HPDE6-E6E7 (cell line): ENCODE data around the gene ESR1.

Experiments used
- DNase-seq: peaks from one replicate; pipeline ENCODE4 v3.0.0; 2011; ENCODE audit warnings: missing footprints; ENCODE audit errors: extremely low spot score

Gene ESR1

DNA sequence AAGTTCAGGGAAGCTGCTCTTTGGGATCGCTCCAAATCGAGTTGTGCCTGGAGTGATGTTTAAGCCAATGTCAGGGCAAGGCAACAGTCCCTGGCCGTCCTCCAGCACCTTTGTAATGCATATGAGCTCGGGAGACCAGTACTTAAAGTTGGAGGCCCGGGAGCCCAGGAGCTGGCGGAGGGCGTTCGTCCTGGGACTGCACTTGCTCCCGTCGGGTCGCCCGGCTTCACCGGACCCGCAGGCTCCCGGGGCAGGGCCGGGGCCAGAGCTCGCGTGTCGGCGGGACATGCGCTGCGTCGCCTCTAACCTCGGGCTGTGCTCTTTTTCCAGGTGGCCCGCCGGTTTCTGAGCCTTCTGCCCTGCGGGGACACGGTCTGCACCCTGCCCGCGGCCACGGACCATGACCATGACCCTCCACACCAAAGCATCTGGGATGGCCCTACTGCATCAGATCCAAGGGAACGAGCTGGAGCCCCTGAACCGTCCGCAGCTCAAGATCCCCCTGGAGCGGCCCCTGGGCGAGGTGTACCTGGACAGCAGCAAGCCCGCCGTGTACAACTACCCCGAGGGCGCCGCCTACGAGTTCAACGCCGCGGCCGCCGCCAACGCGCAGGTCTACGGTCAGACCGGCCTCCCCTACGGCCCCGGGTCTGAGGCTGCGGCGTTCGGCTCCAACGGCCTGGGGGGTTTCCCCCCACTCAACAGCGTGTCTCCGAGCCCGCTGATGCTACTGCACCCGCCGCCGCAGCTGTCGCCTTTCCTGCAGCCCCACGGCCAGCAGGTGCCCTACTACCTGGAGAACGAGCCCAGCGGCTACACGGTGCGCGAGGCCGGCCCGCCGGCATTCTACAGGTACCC, at the start of gene ESR1:
Gene ESR1, plus strand, starts transcription at position 170 of the 858 bp plus-strand sequence. Its CDS starts 231 bp downstream, at position 401.
- no peak for DNase-seq

DNA sequence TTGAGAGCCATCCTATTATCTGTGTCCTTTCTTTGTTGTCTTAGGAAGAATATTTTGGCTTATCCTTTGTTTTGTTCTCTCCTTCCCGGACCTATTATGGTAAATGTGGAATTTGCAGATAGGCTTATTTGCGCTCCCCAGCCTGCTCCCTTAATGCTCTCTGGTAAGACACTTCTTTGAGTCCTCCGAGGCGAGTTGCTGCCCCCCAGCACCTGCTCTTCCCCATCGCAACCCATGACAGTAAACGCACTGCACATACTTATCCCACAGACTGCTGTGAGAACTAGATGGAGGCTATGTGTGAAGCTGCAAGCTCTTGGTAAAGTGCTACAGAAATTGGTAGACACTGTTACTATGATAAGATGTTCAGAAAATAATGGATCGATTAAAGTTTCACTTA, 47.0 kb upstream of the ESR1 start:
- DNase-seq: no peak

GRCh38 chr6:151761851-151762250, 45.6 kb upstream of the ESR1 start:
- DNase-seq: no peak

DNA sequence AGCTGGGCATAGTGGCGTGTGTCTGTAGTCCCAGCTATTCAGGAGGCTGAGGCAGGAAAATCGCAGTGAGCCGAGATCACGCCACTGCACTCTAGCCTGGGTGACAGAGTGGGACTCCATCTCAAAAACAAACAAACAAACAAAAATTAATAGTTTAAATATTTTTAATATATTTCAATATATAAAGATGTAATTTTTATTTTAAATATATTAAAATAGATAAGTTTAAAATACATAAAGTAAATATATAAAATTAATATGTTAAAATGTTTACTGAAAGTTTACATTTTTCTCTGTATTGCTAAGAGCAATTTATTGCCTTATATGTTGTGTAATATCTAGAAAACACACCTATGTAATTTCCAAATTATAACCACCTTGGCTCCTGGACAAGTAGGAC, 44.7 kb upstream of the ESR1 start:
- DNase-seq: no peak

- peak; percentile 20 for DNase-seq
Observed at GRCh38 chr6:151763303-151763702, 44.2 kb upstream of the ESR1 start.

GRCh38 chr6:151763938-151764680, 43.4 kb upstream of the ESR1 start:
- DNase-seq: peak; percentile 88

- peak; percentile 43 for DNase-seq
Observed at GRCh38 chr6:151765444-151765886, 42.0 kb upstream of the ESR1 start.

- no peak for DNase-seq
Observed at GRCh38 chr6:151772446-151772845, 35.0 kb upstream of the ESR1 start.

DNA sequence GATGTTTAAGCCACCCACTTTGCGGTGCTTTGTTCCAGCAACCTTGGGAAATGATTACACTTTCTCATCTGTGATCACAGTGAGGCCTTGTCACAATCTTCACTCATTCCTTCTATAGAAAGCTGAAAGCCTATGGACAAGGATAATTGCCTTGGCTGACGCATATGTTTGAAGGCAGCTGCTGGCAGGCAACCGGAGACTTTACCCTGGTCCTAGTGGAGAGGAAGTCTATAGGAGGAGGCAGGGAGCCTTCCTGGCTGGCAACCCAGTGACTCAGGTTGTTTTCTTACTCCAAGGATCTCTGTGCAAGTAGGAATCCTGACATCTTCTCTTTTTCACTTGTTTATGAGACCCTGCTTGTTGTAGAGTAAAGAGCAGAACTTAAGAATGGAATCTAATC, 34.1 kb upstream of the ESR1 start:
- DNase-seq: no peak

DNA sequence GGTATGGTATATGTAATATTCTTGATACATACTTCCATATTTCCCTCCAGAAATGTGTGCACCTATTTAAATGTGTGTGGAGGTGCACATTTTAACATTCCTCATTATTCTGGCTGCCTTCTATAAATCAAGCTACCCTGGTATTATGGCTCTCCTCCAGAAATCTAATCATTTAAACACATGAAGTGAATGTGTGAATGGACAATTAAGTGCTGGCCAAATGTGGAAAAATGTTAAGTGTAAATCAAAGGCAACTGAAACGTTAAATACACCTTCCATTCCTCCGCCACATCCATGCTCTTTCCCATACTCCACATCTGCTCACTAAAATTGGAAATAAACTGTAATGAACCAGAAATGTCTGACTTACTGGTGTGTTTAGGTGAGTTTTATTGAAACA, 24.9 kb upstream of the ESR1 start:
- no peak for DNase-seq

DNA sequence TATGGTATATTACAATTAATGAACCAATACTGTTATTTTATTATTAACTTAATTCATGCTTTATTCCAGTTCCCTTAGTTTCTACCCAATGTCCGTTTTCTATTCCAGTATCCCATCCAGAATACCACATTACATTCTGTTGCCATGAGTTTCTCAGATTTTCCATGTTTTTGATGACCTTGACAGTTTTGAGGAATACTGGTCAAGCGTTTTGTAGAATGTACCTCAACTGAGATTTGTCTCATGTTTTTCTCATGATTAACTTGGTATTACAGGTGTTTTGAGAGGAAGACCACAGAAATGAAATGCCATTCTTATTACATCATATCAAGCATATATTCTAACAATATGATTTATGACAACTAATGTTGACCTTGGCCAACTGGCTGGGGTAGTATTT, 23.8 kb upstream of the ESR1 start:
- no peak for DNase-seq

- no peak for DNase-seq
Observed at GRCh38 chr6:151784441-151785214, 22.9 kb upstream of the ESR1 start.

- no peak for DNase-seq
Observed at GRCh38 chr6:151796842-151797530, 10.5 kb upstream of the ESR1 start.

DNA sequence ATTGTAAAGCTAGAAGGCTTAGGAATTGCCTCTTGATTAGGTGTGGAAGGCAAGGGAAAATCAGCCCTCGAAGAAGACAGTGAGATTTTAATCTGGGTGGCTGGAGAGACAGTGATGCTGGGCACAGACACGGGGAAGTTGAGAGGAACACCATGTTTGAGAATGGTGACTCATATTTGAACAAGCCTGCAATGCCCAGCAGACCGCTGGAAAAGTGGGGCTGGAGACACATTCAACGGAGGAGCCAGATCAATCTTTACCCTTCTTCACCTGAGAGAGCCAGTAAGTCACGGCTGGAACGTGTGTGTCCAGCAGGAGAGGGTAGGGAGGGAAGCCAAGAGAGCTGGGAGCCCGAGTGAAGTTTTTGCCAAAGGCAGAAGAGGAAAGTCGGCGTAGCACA, 3.7 kb upstream of the ESR1 start:
- DNase-seq: no peak

- DNase-seq: no peak
Observed at GRCh38 chr6:151804585-151805285, 2.7 kb upstream of the ESR1 start.

GRCh38 chr6:151805286-151805840, 2.1 kb upstream of the ESR1 start:
- no peak for DNase-seq

- no peak for DNase-seq
Observed at GRCh38 chr6:151806757-151807512, 547 bp upstream of the ESR1 start.

DNA sequence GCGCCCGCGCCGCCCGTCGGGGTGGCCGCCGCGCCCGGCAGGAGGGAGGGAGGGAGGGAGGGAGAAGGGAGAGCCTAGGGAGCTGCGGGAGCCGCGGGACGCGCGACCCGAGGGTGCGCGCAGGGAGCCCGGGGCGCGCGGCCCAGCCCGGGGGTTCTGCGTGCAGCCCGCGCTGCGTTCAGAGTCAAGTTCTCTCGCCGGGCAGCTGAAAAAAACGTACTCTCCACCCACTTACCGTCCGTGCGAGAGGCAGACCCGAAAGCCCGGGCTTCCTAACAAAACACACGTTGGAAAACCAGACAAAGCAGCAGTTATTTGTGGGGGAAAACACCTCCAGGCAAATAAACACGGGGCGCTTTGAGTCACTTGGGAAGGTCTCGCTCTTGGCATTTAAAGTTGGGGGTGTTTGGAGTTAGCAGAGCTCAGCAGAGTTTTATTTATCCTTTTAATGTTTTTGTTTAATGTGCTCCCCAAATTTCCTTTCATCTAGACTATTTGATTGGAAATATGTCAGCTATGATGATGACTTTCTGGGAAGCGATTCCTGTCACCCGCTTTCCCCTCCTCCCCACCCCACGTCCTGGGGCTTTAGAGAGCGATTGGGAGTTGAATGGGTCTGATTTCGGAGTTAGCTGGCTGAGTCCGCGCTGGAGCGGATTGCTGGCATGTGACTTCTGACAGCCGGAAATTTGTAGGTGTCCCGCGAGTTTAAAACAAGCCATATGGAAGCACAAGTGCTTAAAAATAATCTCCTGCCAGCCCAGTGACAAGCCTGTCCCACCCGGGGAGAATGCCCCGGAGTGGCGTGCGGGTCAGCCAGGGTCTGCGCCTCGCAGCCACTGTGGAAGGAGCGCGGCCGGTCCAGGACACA, 1.1 kb downstream of the ESR1 start:
- peak; percentile 5 for DNase-seq

DNA sequence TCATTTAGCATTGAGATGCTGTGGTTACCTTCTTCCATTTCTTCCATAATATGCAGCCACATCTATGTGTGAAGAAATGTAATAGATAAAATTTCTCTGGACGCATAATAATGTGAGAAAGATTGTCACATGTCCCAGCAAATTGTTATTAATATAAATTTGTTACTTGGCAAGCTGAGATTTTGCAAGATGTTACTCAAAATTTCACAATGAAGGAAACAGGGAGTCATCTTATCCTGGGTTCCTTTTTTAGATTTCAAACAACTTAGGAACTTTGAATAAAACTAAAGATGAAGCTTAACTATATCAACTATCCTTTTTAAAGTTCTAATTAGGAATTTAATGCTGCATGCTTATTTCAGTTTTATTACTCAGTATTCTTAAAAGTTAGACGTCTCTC, 3.6 kb downstream of the ESR1 start:
- DNase-seq: no peak
